ENCODE data around the gene PARD3B.

DNA sequence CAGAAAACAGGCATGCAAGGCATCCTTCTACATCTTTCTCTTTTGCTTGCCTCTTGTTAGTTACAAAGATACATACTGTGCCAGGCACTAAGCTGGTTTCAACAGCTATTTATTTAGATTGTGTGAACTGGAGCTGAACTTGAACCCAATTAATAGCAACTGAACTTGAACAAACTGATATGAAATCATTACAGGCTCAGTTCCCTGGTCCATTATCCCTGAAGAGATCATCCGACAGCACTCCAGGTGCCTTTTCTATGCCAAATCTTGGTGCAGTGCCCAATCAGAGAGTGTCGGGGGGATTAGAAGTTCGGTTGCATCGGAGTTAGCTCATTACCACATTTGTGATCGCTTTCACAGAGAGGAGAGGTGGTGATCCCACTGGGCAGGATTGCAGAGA, 477.6 kb downstream of the PARD3B start:
- TF ChIP-seq ZNF274 (IDR thresholded peaks at IDR 0.05; ENCODE audit: low read depth, low read length) (no peak), YY1 (IDR thresholded peaks at IDR 0.05; ENCODE audit: insufficient read depth, insufficient read length) (no peak), SUZ12 (IDR thresholded peaks at IDR 0.05; ENCODE audit: extremely low read depth, insufficient read depth, insufficient read length) (no peak)

Data from NT2/D1 (cell line).